GM12878 (cell line): ENCODE results near the gene CKS2. TPM values are rescaled to one million over a fixed set of nuclear protein-coding genes. Genes with fewer than 3 reads are reported as not detected.
A peak's percentile ranks its signal among the peaks of the same experiment; 100 is the strongest.

Experiments used
- BCLAF1 ChIP-seq: fragments of 450-650 bp; IDR thresholded peaks from 2 replicates; pipeline ENCODE4 v1.6.1; 2017; ENCODE audit warnings: antibody characterized with exemption, mild to moderate bottlenecking, moderate library complexity
- CHD4 ChIP-seq: fragments of 200-600 bp; sonication (generic); IDR thresholded peaks from 2 replicates; pipeline ENCODE4 v1.6.1; 2016; ENCODE audit warnings: mild to moderate bottlenecking
- CREM ChIP-seq: IDR thresholded peaks from 2 replicates; pipeline ENCODE4 v1.6.1; 2014; ENCODE audit warnings: antibody characterized with exemption, low read depth
- E2F4 ChIP-seq: IDR thresholded peaks from 2 replicates; pipeline ENCODE4 v1.6.1; 2012; ENCODE audit warnings: low read depth, low read length, improper control_type of control experiment
- ELK1 ChIP-seq: IDR thresholded peaks from 2 replicates; pipeline ENCODE4 v1.6.1; 2012; ENCODE audit warnings: low read depth, low read length, improper control_type of control experiment
- ESRRA ChIP-seq: IDR thresholded peaks from 2 replicates; pipeline ENCODE4 v1.6.1; 2012; ENCODE audit warnings: mild to moderate bottlenecking, low read length, improper control_type of control experiment
- EZH2 ChIP-seq: IDR thresholded peaks from 2 replicates; pipeline ENCODE4 v1.6.1; 2012; ENCODE audit warnings: low read depth, mild to moderate bottlenecking, control low read depth, inconsistent platforms, low read length, borderline replicate concordance; ENCODE audit not compliant: control insufficient read depth
- FOXK2 ChIP-seq: fragments of 450-650 bp; IDR thresholded peaks from 2 replicates; pipeline ENCODE4 v1.6.1; 2017; ENCODE audit warnings: mild to moderate bottlenecking, moderate library complexity
- KDM1A ChIP-seq: fragments of 200-600 bp; sonication (generic); IDR thresholded peaks from 2 replicates; pipeline ENCODE4 v1.6.1; 2016; ENCODE audit warnings: borderline replicate concordance
- NR2C1 ChIP-seq: fragments of 450-650 bp; IDR thresholded peaks from 2 replicates; pipeline ENCODE4 v1.6.1; 2017; ENCODE audit warnings: antibody characterized with exemption, mild to moderate bottlenecking, moderate library complexity
- PAX5 ChIP-seq: IDR thresholded peaks from 2 replicates; pipeline ENCODE4 v1.6.1; 2011; ENCODE audit warnings: low read depth, low read length, borderline replicate concordance
- RBBP5 ChIP-seq: fragments of 200-600 bp; sonication (generic); conservative IDR thresholded peaks from 2 replicates; pipeline ENCODE4 v1.6.1; 2016
- RCOR1 ChIP-seq: conservative IDR thresholded peaks from 2 replicates; pipeline ENCODE4 v1.6.1; 2012; ENCODE audit warnings: low read depth, low read length, improper control_type of control experiment
- SMAD5 ChIP-seq: IDR thresholded peaks from 2 replicates; pipeline ENCODE4 v1.6.1; 2016; ENCODE audit warnings: antibody characterized with exemption, low read depth
- TBL1XR1 ChIP-seq: IDR thresholded peaks from 2 replicates; pipeline ENCODE4 v1.6.1; 2012; ENCODE audit warnings: low read depth, low read length, improper control_type of control experiment
- TCF12 ChIP-seq: IDR thresholded peaks from 2 replicates; pipeline ENCODE4 v1.6.1; 2011; ENCODE audit warnings: low read depth, mild to moderate bottlenecking, low read length
- ZBTB11 ChIP-seq: fragments of 450-650 bp; formaldehyde crosslinking; IDR thresholded peaks from 2 replicates; pipeline ENCODE4 v1.5.0; 2022; ENCODE audit warnings: mild to moderate bottlenecking, missing genetic modification characterization
- ZBTB4 ChIP-seq: fragments of 450-650 bp; formaldehyde crosslinking; IDR thresholded peaks from 2 replicates; pipeline ENCODE4 v1.4.0; 2022; ENCODE audit warnings: mild to moderate bottlenecking, moderate library complexity
- polyA plus RNA-seq, 11 experiments: library from polyadenylated mRNA; depleted of rRNA in 4 of 11; unstranded in 6 of 11; stranded (reverse) in 5 of 11; fragments of >200 nt; fragmentation: Nextera tagmentation in 4 of 11; fragmentation: Illumina TruSeq in 1 of 11; extraction: Ambion mirVana in 4 of 11; extraction: Trizol in 1 of 11; gene quantifications; 1 replicate in 1 of 11; 2 replicates in 10 of 11; pipeline versions ENCODE4 v1.2.1 to v1.2.3, GENCODE V29; 2011 to 2016; ENCODE audit warnings: inconsistent platforms in 2 of 11, missing spikeins in 2 of 11, low read depth in 1 of 11
- total RNA-seq, 4 experiments: library from RNA; depleted of rRNA in 3 of 4; stranded (reverse); fragments of >200 nt in 3 of 4; fragmentation: Illumina TruSeq in 1 of 4; extraction: Trizol in 1 of 4; gene quantifications; 2 replicates each; pipeline versions ENCODE4 v1.2.1 to v1.2.3, GENCODE V29; 2013 to 2021

CKS2 gene
- total and polyA plus RNA-seq, 10 of the 15 experiments (the other 5 are each of a cell fraction or from before 2014, with no cell fraction given), result 172 to 1,251 (median 503) TPM

GRCh38 chr9:89310475-89311345 lies at the start of gene CKS2 (continued):
- TF ChIP-seq RCOR1 (no peak), RBBP5 (no peak), FOXK2 (no peak), E2F4 (peak; percentile 90), ZBTB4 (CRISPR knock-in tag) (no peak), PAX5 (peak; percentile 64; the same call in 1 of the 2 replicates), KDM1A (no peak), ZBTB11 (CRISPR knock-in tag) (0 out of 2 replicates have a peak, but pooled peaks have one; percentile 30), TBL1XR1 (no peak), BCLAF1 (no peak), CHD4 (no peak), ELK1 (peak; percentile 68), EZH2 (no peak), CREM (peak; percentile 95), TCF12 (peak; percentile 81; the same call in 1 of the 2 replicates), NR2C1 (no peak; the same call in 1 of the 2 replicates), ESRRA (no peak), SMAD5 (peak; percentile 97)
